Stimulated activated CD8-positive, alpha-beta memory T cell treated with anti-CD3 and anti-CD28 coated beads, Interleukin-15, amount 100 ng/mL, for 24 hours (primary cell): Measurements from ENCODE around the gene SENP5.

Experiments
- DNase-seq: peaks from one replicate; pipeline ENCODE4 v3.0.0-alpha.2; 2020; ENCODE audit warnings: low read depth

SENP5 gene

DNA sequence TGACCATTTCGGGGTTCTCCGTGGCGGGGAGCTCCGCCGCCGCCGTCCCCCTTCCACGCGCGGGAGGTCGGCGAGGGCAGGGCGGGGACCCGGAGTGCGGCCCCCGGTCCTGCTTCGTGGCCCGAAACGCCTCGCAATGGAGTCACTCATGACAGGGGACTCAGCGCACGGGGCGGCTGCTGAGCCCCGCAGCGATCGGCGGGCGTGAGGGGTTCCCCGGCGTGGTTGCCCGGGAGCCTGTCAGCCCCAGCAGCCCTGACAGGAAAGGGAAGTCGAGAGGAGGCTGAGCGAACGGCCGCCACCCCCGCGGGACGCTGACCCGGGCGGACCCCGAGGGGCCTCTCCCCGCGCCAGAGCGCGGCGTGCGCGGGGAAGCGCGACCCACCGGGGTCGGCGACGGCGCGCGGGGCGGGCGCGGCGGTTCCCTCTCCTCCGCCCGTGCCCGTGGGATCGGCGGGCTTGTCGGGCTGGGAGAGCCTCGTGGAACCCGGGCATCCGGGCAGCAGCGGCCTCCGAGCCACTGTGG, 101.5 kb downstream of the SENP5 start:
- no peak for DNase-seq

DNA sequence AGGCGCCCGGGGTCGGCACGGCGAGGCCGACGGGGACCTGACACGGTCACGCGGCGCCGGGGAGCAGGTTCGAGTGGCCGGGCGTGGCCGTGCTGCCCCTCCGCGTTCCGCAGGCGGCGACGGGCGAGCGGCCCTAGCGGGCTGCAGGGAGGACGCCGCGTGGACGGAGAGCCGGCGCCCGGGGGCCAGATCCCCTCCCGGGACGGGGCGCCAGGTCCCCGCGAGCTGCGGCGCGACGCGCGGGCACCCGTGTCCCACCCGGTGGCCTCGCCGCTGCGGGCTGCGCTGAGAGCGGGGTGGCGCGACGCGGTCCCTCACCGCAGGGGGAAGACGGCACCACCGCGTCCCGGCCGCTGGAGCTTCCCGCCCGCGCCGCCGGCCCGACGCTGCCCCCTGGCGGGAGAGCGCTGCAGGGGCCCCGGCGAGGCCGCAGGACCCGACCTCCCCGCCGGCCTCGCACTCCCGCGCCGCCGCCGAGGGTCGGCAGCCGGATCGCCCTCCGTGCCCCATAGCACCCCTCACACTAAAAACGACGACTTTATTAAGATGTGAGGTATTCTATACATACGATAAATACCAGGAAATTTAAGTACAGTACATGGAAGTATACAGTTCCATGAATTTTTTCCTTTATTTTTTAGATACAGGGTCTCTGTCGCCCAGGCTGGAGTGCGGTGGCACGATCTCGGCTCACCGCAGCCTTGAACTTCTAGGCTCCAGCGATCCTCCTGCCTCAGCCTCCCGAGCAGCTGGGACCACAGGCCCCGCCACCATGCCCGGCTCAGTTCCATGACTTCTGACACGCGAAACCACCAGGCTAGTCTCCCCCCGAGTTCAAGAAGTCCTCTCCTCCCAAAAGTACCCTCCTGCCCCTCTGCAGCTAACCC, 102.2 kb downstream of the SENP5 start:
- DNase-seq: peak; percentile 50

DNA sequence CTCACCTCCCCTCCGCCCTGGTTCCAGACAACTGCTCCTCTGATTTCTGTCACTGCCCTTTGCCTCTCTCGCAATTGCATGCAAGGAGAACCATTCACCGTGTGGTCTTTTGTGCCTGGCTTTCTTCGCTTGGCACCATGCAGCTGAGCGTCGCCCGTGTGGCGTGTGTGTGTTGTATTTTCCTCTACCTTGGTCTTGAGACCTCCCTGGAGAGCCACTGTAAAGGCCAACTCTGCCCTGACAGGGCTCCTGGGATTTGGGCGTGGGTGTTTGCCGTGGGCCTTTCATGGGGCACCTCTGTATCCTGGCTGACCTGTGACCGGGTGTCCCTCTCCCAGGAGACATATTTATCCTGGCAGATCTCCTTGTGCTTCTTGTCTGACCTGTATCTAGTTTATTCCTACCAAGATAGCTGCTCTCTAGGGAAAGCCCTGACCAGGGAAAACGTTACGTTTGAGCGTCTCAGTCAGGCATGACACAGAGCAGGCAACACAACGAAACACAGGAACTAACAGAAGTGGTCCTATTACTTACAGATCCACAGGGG, 102.9 kb downstream of the SENP5 start:
- DNase-seq: no peak

DNA sequence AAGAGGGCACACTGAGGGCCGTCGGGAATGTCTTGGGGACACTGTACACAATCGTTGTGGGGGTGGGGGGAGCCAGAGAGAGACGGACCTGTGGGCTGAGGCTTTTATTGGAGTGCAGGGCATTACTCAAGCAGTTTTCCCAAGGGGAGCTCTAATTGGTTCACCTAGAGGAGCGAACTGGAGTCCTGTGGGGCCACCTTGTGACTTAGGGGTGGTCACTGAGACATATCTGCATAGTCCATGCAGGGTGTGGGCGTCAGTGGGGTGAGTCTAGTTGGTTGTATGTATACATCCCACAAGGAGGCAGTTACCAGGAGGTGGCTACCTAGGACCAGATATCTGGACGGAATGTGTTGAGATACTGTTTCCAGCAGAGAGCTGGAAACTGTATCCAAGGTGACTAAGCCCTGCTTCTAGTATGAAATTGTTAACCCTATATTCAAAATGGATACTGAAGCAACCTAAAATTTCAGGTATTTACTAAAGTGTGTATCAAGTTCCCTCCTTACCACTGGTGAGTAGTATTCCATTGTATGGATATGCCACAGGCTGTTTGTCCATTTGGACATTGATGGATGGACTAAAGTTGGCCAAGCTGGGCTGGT, 103.5 kb downstream of the SENP5 start:
- no peak for DNase-seq

DNA sequence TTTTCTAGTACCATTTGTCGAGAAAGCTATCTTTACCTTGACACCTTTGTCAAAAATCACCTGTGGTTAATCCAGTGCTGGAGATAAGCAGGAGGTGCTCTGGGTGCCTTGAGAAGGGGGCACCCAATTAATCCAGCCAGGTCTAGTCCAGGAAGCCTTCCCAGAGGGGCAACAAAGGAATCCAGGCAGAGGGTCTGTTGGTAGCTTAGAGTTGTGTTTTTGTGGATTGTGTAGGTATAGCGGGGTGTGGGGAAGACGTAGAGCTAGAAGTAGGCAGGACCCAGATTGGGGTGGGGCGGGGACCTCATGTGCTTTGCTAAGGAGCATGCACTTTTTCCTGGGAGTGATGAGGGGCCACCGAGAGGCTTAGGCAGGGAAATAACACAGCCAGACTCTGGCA, 106.9 kb downstream of the SENP5 start:
- DNase-seq: no peak

DNA sequence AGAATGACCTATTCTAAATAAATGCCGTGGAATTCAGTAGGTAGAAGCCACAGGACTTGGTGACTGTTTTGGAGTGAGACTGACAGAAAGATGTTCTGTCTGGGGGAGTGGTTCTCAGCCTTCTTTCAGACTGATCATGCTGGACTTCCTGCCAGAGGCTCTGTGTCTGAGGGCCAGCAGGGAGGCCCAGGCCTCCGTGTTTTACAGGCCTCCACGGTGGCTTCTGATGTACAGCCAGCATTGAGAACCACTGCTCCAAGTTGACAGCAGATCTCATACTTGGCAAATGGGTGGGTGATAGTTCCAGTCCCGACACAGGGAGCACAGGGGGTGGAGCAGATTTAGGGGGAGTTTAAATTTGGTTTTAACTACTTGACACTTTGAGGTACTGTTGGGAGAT, 107.6 kb downstream of the SENP5 start:
- no peak for DNase-seq

DNA sequence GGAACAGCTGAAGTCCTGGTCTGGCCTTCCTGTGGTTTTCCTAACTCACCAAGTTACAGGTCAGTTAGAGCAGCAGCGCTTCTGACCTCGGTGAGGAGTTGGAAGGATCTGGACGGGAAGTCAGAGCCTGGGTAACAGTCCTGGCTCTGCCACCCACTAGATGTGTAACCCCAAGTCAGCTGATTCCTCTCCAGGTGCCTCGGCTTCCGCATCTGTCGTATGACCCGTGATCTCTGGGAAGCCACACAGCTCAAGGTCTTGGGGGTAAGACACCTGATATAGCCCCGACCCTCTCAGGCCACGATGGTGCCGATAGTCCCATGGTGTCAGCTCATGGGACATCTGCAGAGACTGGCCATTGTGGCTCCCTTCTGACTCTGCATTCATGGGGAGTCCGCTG, 109.2 kb downstream of the SENP5 start:
- no peak for DNase-seq

DNA sequence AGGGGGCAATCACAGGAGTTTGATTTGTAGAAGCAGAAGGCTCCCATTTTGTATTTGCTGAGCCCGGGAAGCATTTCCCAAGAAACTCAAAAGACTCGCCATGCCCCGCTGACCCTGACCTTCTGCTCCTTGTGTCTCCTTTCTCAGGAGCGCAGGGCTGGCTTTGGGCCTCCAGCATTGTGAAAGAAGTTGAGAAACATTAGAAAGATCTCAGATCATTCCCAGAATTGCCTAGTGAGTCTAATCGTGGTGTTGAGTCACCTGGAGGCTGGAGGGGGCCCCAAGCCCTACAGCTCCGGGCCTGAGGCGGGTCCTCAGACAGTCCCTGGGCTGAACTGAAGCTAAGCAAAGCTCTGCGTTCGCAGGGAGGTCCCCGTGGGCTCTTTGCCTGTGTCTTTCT, 111.8 kb downstream of the SENP5 start:
- DNase-seq: no peak

DNA sequence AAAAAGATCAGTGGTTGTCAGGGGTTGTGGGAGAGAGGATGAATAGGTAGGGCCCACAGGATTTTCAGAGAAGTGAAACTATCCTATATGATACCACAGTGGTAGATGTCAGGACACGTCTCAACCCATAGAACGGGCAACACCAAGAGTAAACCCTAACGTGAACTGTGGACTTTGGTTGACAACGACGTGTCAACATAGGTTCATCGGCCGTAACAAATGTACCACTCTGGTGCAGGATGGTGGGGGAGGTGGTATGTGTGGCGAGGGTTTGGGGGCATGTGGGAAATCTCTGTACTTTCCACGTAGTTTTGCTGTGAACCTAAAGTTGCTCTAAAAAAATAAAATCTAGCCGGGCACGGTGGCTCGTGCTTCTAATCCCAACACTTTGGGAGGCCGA, 113.9 kb downstream of the SENP5 start:
- DNase-seq: no peak

DNA sequence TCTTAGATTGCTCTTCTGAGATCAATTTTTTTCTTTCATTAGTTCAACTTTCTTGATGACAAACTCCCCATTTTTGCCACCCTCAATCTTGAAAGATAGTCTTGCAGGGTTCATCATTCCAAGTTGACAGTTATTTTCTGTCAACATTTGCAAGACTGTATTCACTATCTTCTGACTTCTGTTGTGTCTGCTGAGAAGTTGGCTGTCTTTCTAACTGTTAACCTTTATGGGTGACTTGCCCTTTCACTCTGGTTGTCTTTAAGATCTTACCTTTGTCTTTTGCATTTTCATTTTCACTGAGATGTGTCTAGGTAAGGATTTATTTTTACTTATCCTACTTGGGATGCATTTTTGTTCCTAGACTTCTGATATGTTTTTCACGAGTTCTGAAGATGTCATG, 115.5 kb downstream of the SENP5 start:
- no peak for DNase-seq
